HG03039 (cell line): ENCODE data around the gene COL5A1.

Source experiments
- ATAC-seq: cut with Tn5 transposase; IDR thresholded peaks from one replicate; pipeline ENCODE4 v1.9.1; 2021; ENCODE audit warnings: mild to moderate bottlenecking, moderate library complexity; ENCODE audit not compliant: unreplicated experiment

Gene COL5A1

GRCh38 chr9:134688661-134689320 lies 47.2 kb downstream of the COL5A1 start:
- ATAC-seq = no peak

GRCh38 chr9:134689321-134690181 lies 47.9 kb downstream of the COL5A1 start:
- no peak for ATAC-seq

- no peak for ATAC-seq
Measured at GRCh38 chr9:134690301-134690751, 48.7 kb downstream of the COL5A1 start.

- ATAC-seq = no peak
Measured at GRCh38 chr9:134690946-134691694, 49.5 kb downstream of the COL5A1 start.

GRCh38 chr9:134691695-134692572 lies 50.3 kb downstream of the COL5A1 start:
- ATAC-seq = no peak

GRCh38 chr9:134692573-134692860 lies 50.9 kb downstream of the COL5A1 start:
- no peak for ATAC-seq

- no peak for ATAC-seq
Measured at GRCh38 chr9:134693011-134693410, 51.4 kb downstream of the COL5A1 start.

GRCh38 chr9:134693641-134694367 lies 52.2 kb downstream of the COL5A1 start:
- no peak for ATAC-seq

- ATAC-seq = no peak
Measured at GRCh38 chr9:134694368-134694665, 52.7 kb downstream of the COL5A1 start.

- no peak for ATAC-seq
Measured at GRCh38 chr9:134694714-134695113, 53.1 kb downstream of the COL5A1 start.

- no peak for ATAC-seq
Measured at GRCh38 chr9:134695144-134695543, 53.5 kb downstream of the COL5A1 start.

- ATAC-seq = no peak
Measured at GRCh38 chr9:134696433-134696832, 54.8 kb downstream of the COL5A1 start.

GRCh38 chr9:134698111-134698510 lies 56.5 kb downstream of the COL5A1 start:
- no peak for ATAC-seq

GRCh38 chr9:134698587-134699342 lies 57.2 kb downstream of the COL5A1 start:
- ATAC-seq = no peak

GRCh38 chr9:134699343-134699740 lies 57.7 kb downstream of the COL5A1 start:
- ATAC-seq = no peak

GRCh38 chr9:134700636-134701350 lies 59.2 kb downstream of the COL5A1 start:
- ATAC-seq = no peak

- no peak for ATAC-seq
Measured at GRCh38 chr9:134701581-134702259, 60.1 kb downstream of the COL5A1 start.

GRCh38 chr9:134702291-134702690 lies 60.7 kb downstream of the COL5A1 start:
- no peak for ATAC-seq
